Activated CD8-positive, alpha-beta memory T cell treated with anti-CD3 and anti-CD28 coated beads for 24 hours (primary cell): Measurements from ENCODE around the gene PITX2.

Experiments
- DNase-seq: peaks from one replicate; pipeline ENCODE4 v3.0.0-alpha.2; 2020

The PITX2 gene

GRCh38 chr4:110622841-110623717, at the start of gene PITX2:
Gene PITX2 (minus strand): TSS chr4:110623077. CDS start chr4:110622460, 617 bp downstream.
- DNase-seq, result peak; percentile 72

GRCh38 chr4:110671679-110672078, 48.8 kb upstream of the PITX2 start:
- DNase-seq, result no peak

GRCh38 chr4:110669663-110670062, 46.8 kb upstream of the PITX2 start:
- no peak for DNase-seq

- DNase-seq, result no peak
Measured at GRCh38 chr4:110668463-110669235, 45.8 kb upstream of the PITX2 start.

GRCh38 chr4:110667670-110668069, 44.8 kb upstream of the PITX2 start:
- no peak for DNase-seq

GRCh38 chr4:110666030-110666429, 43.2 kb upstream of the PITX2 start:
- no peak for DNase-seq

- DNase-seq, result no peak
Measured at GRCh38 chr4:110663738-110664444, 41.0 kb upstream of the PITX2 start.

- DNase-seq, result no peak
Measured at GRCh38 chr4:110663206-110663605, 40.3 kb upstream of the PITX2 start.

GRCh38 chr4:110660755-110661154, 37.9 kb upstream of the PITX2 start:
- DNase-seq, result no peak

GRCh38 chr4:110654254-110654635, 31.4 kb upstream of the PITX2 start:
- DNase-seq, result no peak

- no peak for DNase-seq
Measured at GRCh38 chr4:110653321-110654253, 30.7 kb upstream of the PITX2 start.

GRCh38 chr4:110644008-110644407, 21.1 kb upstream of the PITX2 start:
- DNase-seq, result no peak

GRCh38 chr4:110643096-110643495, 20.2 kb upstream of the PITX2 start:
- DNase-seq, result no peak

GRCh38 chr4:110641218-110641617, 18.3 kb upstream of the PITX2 start:
- no peak for DNase-seq

GRCh38 chr4:110640576-110640975, 17.7 kb upstream of the PITX2 start:
- DNase-seq, result no peak

GRCh38 chr4:110639207-110640090, 16.6 kb upstream of the PITX2 start:
- no peak for DNase-seq

GRCh38 chr4:110638089-110638746, 15.3 kb upstream of the PITX2 start:
- DNase-seq, result no peak

- DNase-seq, result no peak
Measured at GRCh38 chr4:110637408-110638088, 14.7 kb upstream of the PITX2 start.

- DNase-seq, result no peak
Measured at GRCh38 chr4:110636680-110637407, 14.0 kb upstream of the PITX2 start.
